ENCODE results near the gene VEZT. TPM values are rescaled to one million over a fixed set of nuclear protein-coding genes. Genes with fewer than 3 reads are reported as not detected.

VEZT gene
- total and polyA plus RNA-seq, 9 of the 15 experiments (the other 6 are each of a cell fraction or from before 2014, with no cell fraction given) = 16.1 to 61.5 (median 32.6) TPM

- TF ChIP-seq BRF2 (IDR thresholded peaks at IDR 0.05; ENCODE audit: borderline replicate concordance, insufficient read depth, insufficient read length) = no peak
- TF ChIP-seq, protein P1, sequence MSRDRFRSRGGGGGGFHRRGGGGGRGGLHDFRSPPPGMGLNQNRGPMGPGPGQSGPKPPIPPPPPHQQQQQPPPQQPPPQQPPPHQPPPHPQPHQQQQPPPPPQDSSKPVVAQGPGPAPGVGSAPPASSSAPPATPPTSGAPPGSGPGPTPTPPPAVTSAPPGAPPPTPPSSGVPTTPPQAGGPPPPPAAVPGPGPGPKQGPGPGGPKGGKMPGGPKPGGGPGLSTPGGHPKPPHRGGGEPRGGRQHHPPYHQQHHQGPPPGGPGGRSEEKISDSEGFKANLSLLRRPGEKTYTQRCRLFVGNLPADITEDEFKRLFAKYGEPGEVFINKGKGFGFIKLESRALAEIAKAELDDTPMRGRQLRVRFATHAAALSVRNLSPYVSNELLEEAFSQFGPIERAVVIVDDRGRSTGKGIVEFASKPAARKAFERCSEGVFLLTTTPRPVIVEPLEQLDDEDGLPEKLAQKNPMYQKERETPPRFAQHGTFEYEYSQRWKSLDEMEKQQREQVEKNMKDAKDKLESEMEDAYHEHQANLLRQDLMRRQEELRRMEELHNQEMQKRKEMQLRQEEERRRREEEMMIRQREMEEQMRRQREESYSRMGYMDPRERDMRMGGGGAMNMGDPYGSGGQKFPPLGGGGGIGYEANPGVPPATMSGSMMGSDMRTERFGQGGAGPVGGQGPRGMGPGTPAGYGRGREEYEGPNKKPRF (IDR thresholded peaks at IDR 0.05; ENCODE audit: low read depth, low read length) = no peak
- TF ChIP-seq ATF1 (CRISPR knock-in tag; IDR thresholded peaks at IDR 0.05) = no peak
- peak; percentile 29 for TF ChIP-seq ATF1 (tag; IDR thresholded peaks at IDR 0.05)
- TF ChIP-seq PKNOX1 (IDR thresholded peaks at IDR 0.05) = peak; percentile 37; the same call in 1 of the 2 replicates
- TF ChIP-seq NR4A1 (CRISPR knock-in tag; IDR thresholded peaks at IDR 0.05) = no peak
- no peak for TF ChIP-seq NR4A1 (tag; IDR thresholded peaks at IDR 0.05)
- peak; percentile 65; the same call in 1 of the 2 replicates for TF ChIP-seq ZNF395 (CRISPR knock-in tag; IDR thresholded peaks at IDR 0.05)
- no peak for TF ChIP-seq NR0B1 (IDR thresholded peaks at IDR 0.05; ENCODE audit: partially characterized antibody)
- TF ChIP-seq NFRKB (IDR thresholded peaks at IDR 0.05; ENCODE audit: low read depth) = no peak
- TF ChIP-seq, protein P2, sequence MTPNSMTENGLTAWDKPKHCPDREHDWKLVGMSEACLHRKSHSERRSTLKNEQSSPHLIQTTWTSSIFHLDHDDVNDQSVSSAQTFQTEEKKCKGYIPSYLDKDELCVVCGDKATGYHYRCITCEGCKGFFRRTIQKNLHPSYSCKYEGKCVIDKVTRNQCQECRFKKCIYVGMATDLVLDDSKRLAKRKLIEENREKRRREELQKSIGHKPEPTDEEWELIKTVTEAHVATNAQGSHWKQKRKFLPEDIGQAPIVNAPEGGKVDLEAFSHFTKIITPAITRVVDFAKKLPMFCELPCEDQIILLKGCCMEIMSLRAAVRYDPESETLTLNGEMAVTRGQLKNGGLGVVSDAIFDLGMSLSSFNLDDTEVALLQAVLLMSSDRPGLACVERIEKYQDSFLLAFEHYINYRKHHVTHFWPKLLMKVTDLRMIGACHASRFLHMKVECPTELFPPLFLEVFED (CRISPR knock-in tag; conservative IDR thresholded peaks at IDR 0.05) = no peak
- TF ChIP-seq ZC3H8 (IDR thresholded peaks at IDR 0.05) = no peak
- 0 out of 2 replicates have a peak, but pooled peaks have one; percentile 55 for TF ChIP-seq RUNX1 (IDR thresholded peaks at IDR 0.05; ENCODE audit: low read depth)
- TF ChIP-seq TCF3 (CRISPR knock-in tag; IDR thresholded peaks at IDR 0.05) = peak; percentile 81
- peak; percentile 44; the same call in 1 of the 2 replicates for TF ChIP-seq LEF1 (IDR thresholded peaks at IDR 0.05)
- TF ChIP-seq SMARCA4 (IDR thresholded peaks at IDR 0.05) = peak; percentile 67; the same call in 1 of the 2 replicates
- peak; percentile 11; the same call in 1 of the 2 replicates for TF ChIP-seq FOSL1 (tag; conservative IDR thresholded peaks at IDR 0.05)
- no peak for TF ChIP-seq PTRF (tag; IDR thresholded peaks at IDR 0.05)
- TF ChIP-seq IFI16 (CRISPR knock-in tag; IDR thresholded peaks at IDR 0.05) = no peak
Observed at GRCh38 chr12:95173392-95174251, 44.0 kb upstream of the VEZT start (continued).

Measured in K562 (cell line).